GM19463 (cell line): Measurements from ENCODE around the gene KLHL30.

Source experiments
- ATAC-seq: cut with Tn5 transposase; IDR thresholded peaks from one replicate; pipeline ENCODE4 v1.9.1; 2021; ENCODE audit warnings: mild to moderate bottlenecking, moderate library complexity; ENCODE audit not compliant: unreplicated experiment

The KLHL30 gene

GRCh38 chr2:238144262-238144661 lies 5.8 kb downstream of the KLHL30 start:
- ATAC-seq = no peak

- ATAC-seq = no peak
Measured at GRCh38 chr2:238145046-238145445, 6.6 kb downstream of the KLHL30 start.

- no peak for ATAC-seq
Measured at GRCh38 chr2:238145851-238146250, 7.4 kb downstream of the KLHL30 start.

- ATAC-seq = no peak
Measured at GRCh38 chr2:238146884-238147544, 8.5 kb downstream of the KLHL30 start.

GRCh38 chr2:238148981-238149380 lies 10.5 kb downstream of the KLHL30 start:
- ATAC-seq = no peak

- no peak for ATAC-seq
Measured at GRCh38 chr2:238149841-238150572, 11.5 kb downstream of the KLHL30 start.

- no peak for ATAC-seq
Measured at GRCh38 chr2:238150686-238151085, 12.2 kb downstream of the KLHL30 start.

- ATAC-seq = no peak
Measured at GRCh38 chr2:238151205-238151604, 12.7 kb downstream of the KLHL30 start.

GRCh38 chr2:238151628-238152235 lies 13.3 kb downstream of the KLHL30 start:
- no peak for ATAC-seq

- ATAC-seq = no peak
Measured at GRCh38 chr2:238152771-238153688, 14.6 kb downstream of the KLHL30 start.

GRCh38 chr2:238154570-238154969 lies 16.1 kb downstream of the KLHL30 start:
- ATAC-seq = no peak

- no peak for ATAC-seq
Measured at GRCh38 chr2:238155051-238155760, 16.7 kb downstream of the KLHL30 start.

- no peak for ATAC-seq
Measured at GRCh38 chr2:238155761-238156694, 17.6 kb downstream of the KLHL30 start.

GRCh38 chr2:238157506-238158017 lies 19.1 kb downstream of the KLHL30 start:
- ATAC-seq = no peak

- no peak for ATAC-seq
Measured at GRCh38 chr2:238158018-238158508, 19.6 kb downstream of the KLHL30 start.

- no peak for ATAC-seq
Measured at GRCh38 chr2:238158509-238159070, 20.1 kb downstream of the KLHL30 start, which contains the start of gene ERFE. ERFE (plus strand) TSS chr2:238158970; CDS start chr2:238159008, 38 bp downstream.

- no peak for ATAC-seq
Measured at GRCh38 chr2:238159071-238159539, 20.6 kb downstream of the KLHL30 start.

GRCh38 chr2:238159661-238160205 lies 21.3 kb downstream of the KLHL30 start:
- no peak for ATAC-seq
